HFF-Myc (cell line): ENCODE results near the gene CLNK.
A peak's percentile ranks its signal among the peaks of the same experiment; 100 is the strongest.

ENCODE experiments used
- DNase-seq: peaks from one replicate; pipeline ENCODE4 v3.0.0-alpha.2; 2011; ENCODE audit warnings: low read depth; ENCODE audit errors: extremely low read depth
- H3K4me3 ChIP-seq: replicated peaks from 2 replicates; pipeline ENCODE4 v1.5.1; 2011; ENCODE audit warnings: low read depth, mild to moderate bottlenecking, control low read depth, low read length
- CTCF ChIP-seq: IDR thresholded peaks from 2 replicates; pipeline ENCODE4 v1.5.1; 2012; ENCODE audit warnings: mild to moderate bottlenecking, low read depth, low read length, control low read depth; ENCODE audit errors: missing control alignments

The CLNK gene

GRCh38 chr4:10480616-10481015 lies 204.0 kb downstream of the CLNK start:
- H3K4me3 ChIP-seq: no peak overlapping the region
- no peak for TF ChIP-seq CTCF
- DNase-seq: no peak

- no peak overlapping the region for H3K4me3 ChIP-seq
- no peak for DNase-seq
- TF ChIP-seq CTCF: no peak
Measured at GRCh38 chr4:10478621-10479020, 205.9 kb downstream of the CLNK start.

- TF ChIP-seq CTCF: no peak
- no peak for DNase-seq
- no peak overlapping the region for H3K4me3 ChIP-seq
Measured at GRCh38 chr4:10470505-10470904, 214.1 kb downstream of the CLNK start.

GRCh38 chr4:10466161-10466560 lies 218.4 kb downstream of the CLNK start:
- DNase-seq: no peak
- H3K4me3 ChIP-seq: no peak overlapping the region
- TF ChIP-seq CTCF: no peak

- no peak overlapping the region for H3K4me3 ChIP-seq
- no peak for DNase-seq
- no peak for TF ChIP-seq CTCF
Measured at GRCh38 chr4:10462876-10463275, 221.7 kb downstream of the CLNK start.

GRCh38 chr4:10461850-10462400 lies 222.6 kb downstream of the CLNK start:
- DNase-seq: no peak
- peak overlapping the region; percentile 27; the same call in 1 of the 2 replicates for H3K4me3 ChIP-seq
- no peak for TF ChIP-seq CTCF
